Neural cell (in vitro differentiated cells): Measurements from ENCODE around the gene TLL1. TPM values are rescaled to one million over a fixed set of nuclear protein-coding genes. Genes with fewer than 3 reads are reported as not detected.

ENCODE experiments used
- H2AFZ ChIP-seq: fragments of 200-600, 300-800 bp; sonication (generic), shearing (Covaris generic); 2 replicates; pipeline ENCODE4 v1.6.0; 2014; ENCODE audit warnings: low read depth, mild to moderate bottlenecking, antibody characterized with exemption, low read length, moderate library complexity
- H3F3A ChIP-seq: fragments of 200-600 bp; shearing (Covaris generic); 2 replicates; pipeline ENCODE4 v1.6.1; 2016; ENCODE audit warnings: mild to moderate bottlenecking, moderate library complexity, mixed read lengths, antibody characterized with exemption, low read length; ENCODE audit not compliant: insufficient read depth, poor library complexity, severe bottlenecking
- H3K27ac ChIP-seq: fragments of 200-600, 300-800 bp; sonication (generic), shearing (Covaris generic); 2 replicates; pipeline ENCODE4 v1.5.1; 2014; ENCODE audit warnings: mild to moderate bottlenecking, low read length, moderate library complexity
- H3K27me3 ChIP-seq: fragments of 300-800, 200-600 bp; sonication (generic), shearing (Covaris generic); 2 replicates; pipeline ENCODE4 v1.6.0; 2014; ENCODE audit warnings: mild to moderate bottlenecking, low read depth, low read length, moderate library complexity; ENCODE audit not compliant: insufficient read depth
- H3K36me3 ChIP-seq: fragments of 300-800, 200-600 bp; sonication (generic), shearing (Covaris generic); 2 replicates; pipeline ENCODE4 v1.5.1; 2014; ENCODE audit warnings: mild to moderate bottlenecking, antibody characterized with exemption, low read length, moderate library complexity; ENCODE audit not compliant: insufficient read depth
- H3K4me2 ChIP-seq: fragments of 300-800, 200-600 bp; sonication (generic), shearing (Covaris generic); 2 replicates; pipeline ENCODE4 v1.6.0; 2014; ENCODE audit warnings: mild to moderate bottlenecking, low read length
- H3K4me3 ChIP-seq: fragments of 300-800, 200-600 bp; sonication (generic), shearing (Covaris generic); 2 replicates; pipeline ENCODE4 v1.5.1; 2014; ENCODE audit warnings: mild to moderate bottlenecking, low read length, moderate library complexity
- H3K79me2 ChIP-seq: fragments of 200-600 bp; shearing (Covaris generic); replicated peaks from 2 replicates; pipeline ENCODE4 v1.6.0; 2014; ENCODE audit warnings: mild to moderate bottlenecking, low read length, moderate library complexity; ENCODE audit not compliant: insufficient read depth
- H3K9ac ChIP-seq: fragments of 300-800, 200-600 bp; sonication (generic), shearing (Covaris generic); 2 replicates; pipeline ENCODE4 v1.6.1; 2016; ENCODE audit warnings: mild to moderate bottlenecking, low read length, mixed read lengths
- H3K9me2 ChIP-seq: fragments of 200-600 bp; shearing (Covaris generic); 2 replicates; pipeline ENCODE4 v1.6.1; 2016; ENCODE audit warnings: mild to moderate bottlenecking, low read length, mixed read lengths; ENCODE audit not compliant: insufficient read depth
- H3K9me3 ChIP-seq: fragments of 200-600, 300-800 bp; sonication (generic), shearing (Covaris generic); 2 replicates; pipeline ENCODE4 v1.6.1; 2016; ENCODE audit warnings: mild to moderate bottlenecking, mixed run types, low read length, moderate library complexity, mixed read lengths
- H4K20me1 ChIP-seq: fragments of 200-600 bp; shearing (Covaris generic); 2 replicates; pipeline ENCODE4 v1.6.1; 2016; ENCODE audit warnings: mild to moderate bottlenecking, mixed run types; ENCODE audit not compliant: insufficient read depth
- EP300 ChIP-seq: fragments of 450-650 bp; conservative IDR thresholded peaks from 2 replicates; pipeline ENCODE4 v1.6.1; 2014; ENCODE audit warnings: antibody characterized with exemption, mild to moderate bottlenecking, moderate library complexity; ENCODE audit not compliant: poor library complexity, severe bottlenecking
- EZH2 ChIP-seq: fragments of 200-600, 300-800 bp; shearing (Covaris generic), sonication (generic); IDR thresholded peaks from 2 replicates; pipeline ENCODE4 v1.6.1; 2014; ENCODE audit warnings: antibody characterized with exemption, low read length, borderline replicate concordance, mild to moderate bottlenecking; ENCODE audit not compliant: insufficient read depth, poor library complexity, severe bottlenecking
- MXI1 ChIP-seq: fragments of 450-650 bp; conservative IDR thresholded peaks from 2 replicates; pipeline ENCODE4 v1.6.1; 2014; ENCODE audit warnings: antibody characterized with exemption, mild to moderate bottlenecking; ENCODE audit not compliant: poor library complexity, severe bottlenecking
- POLR2AphosphoS5 ChIP-seq: IDR thresholded peaks from 2 replicates; pipeline ENCODE4 v1.6.1; 2012
- RAD21 ChIP-seq: fragments of 450-650 bp; conservative IDR thresholded peaks from 2 replicates; pipeline ENCODE4 v1.6.1; 2014; ENCODE audit warnings: antibody characterized with exemption, mild to moderate bottlenecking, moderate library complexity
- SMC3 ChIP-seq: fragments of 450-650 bp; conservative IDR thresholded peaks from 2 replicates; pipeline ENCODE4 v1.6.1; 2014; ENCODE audit warnings: antibody characterized with exemption, mild to moderate bottlenecking, moderate library complexity; ENCODE audit not compliant: poor library complexity
- TAF1 ChIP-seq: IDR thresholded peaks from 2 replicates; pipeline ENCODE4 v1.6.1; 2012; ENCODE audit warnings: low read depth
- polyA plus RNA-seq: library from polyadenylated mRNA; depleted of rRNA; stranded (reverse); fragments of >200 nt; gene quantifications from 2 replicates; pipeline ENCODE4 v1.2.3, GENCODE V29; 2014
- TF ChIP-seq, protein P1 (sequence below): IDR thresholded peaks from 2 replicates; pipeline ENCODE4 v1.6.1; 2012; ENCODE audit warnings: borderline replicate concordance
- TF ChIP-seq, protein P2 (sequence below): fragments of 450-650 bp; IDR thresholded peaks from 2 replicates; pipeline ENCODE4 v1.5.1; 2014; ENCODE audit warnings: antibody characterized with exemption, mild to moderate bottlenecking, moderate library complexity; ENCODE audit not compliant: poor library complexity, severe bottlenecking

The TLL1 gene
- polyA plus RNA-seq, 1 donor from 2014 or later, result not detected

DNA sequence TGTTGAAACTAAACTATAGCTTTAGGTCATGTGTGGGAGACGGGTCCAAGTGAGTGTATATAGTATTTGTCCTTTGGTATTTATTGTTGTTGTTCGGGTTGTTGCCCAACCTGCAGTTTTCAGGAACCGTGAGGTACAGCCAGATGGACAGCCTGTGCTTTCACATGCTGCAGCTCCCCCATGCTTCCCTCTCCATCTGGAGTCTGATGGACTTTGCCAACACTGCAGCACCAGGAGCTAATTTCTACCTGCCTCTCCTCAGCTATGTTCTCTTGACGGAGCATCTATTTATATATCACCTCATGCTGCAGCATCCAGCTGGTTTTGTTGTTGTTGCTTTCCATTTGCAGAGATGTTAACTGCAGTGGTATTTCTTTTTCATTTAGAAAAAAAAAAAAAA, 80.1 kb downstream of the TLL1 start:
- Histone ChIP-seq H3K79me2 (no peaks in the 10 kb centered on the region), H4K20me1 (no peaks in the 10 kb centered on the region), H3K9ac (no peak overlapping the region)

DNA sequence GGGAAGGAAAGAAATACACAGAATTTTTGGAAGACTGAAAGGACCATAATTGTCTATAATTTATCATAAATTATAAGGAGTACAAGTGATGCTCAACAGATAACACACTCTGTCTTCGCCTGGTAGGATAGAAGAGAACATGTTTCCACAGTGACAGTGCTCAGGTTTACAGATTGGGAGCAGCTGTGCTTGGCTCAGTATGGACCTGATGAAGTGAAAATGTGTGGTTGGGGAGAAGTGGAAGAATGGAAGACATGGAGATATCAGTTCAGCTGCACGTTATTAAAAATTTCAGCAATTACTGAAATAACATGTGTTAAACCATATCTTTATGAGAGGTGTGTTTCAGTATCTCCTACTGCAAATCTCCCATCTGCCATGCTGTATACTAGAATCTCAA, 90.6 kb downstream of the TLL1 start:
- Histone ChIP-seq H3K9me3 (no peaks in the 10 kb centered on the region), H3K4me2 (no peak overlapping the region), H3K27me3 (no peaks in the 10 kb centered on the region), H3K27ac (no peak overlapping the region), H2AFZ (no peak overlapping the region), H3F3A (no peaks in the 10 kb centered on the region), H4K20me1 (no peaks in the 10 kb centered on the region), H3K9ac (no peak overlapping the region), H3K79me2 (no peaks in the 10 kb centered on the region), H3K9me2 (no peaks in the 10 kb centered on the region), H3K36me3 (no peaks in the 10 kb centered on the region), H3K4me3 (no peak overlapping the region)
- no peak for TF ChIP-seq EP300
- TF ChIP-seq, protein P1, sequence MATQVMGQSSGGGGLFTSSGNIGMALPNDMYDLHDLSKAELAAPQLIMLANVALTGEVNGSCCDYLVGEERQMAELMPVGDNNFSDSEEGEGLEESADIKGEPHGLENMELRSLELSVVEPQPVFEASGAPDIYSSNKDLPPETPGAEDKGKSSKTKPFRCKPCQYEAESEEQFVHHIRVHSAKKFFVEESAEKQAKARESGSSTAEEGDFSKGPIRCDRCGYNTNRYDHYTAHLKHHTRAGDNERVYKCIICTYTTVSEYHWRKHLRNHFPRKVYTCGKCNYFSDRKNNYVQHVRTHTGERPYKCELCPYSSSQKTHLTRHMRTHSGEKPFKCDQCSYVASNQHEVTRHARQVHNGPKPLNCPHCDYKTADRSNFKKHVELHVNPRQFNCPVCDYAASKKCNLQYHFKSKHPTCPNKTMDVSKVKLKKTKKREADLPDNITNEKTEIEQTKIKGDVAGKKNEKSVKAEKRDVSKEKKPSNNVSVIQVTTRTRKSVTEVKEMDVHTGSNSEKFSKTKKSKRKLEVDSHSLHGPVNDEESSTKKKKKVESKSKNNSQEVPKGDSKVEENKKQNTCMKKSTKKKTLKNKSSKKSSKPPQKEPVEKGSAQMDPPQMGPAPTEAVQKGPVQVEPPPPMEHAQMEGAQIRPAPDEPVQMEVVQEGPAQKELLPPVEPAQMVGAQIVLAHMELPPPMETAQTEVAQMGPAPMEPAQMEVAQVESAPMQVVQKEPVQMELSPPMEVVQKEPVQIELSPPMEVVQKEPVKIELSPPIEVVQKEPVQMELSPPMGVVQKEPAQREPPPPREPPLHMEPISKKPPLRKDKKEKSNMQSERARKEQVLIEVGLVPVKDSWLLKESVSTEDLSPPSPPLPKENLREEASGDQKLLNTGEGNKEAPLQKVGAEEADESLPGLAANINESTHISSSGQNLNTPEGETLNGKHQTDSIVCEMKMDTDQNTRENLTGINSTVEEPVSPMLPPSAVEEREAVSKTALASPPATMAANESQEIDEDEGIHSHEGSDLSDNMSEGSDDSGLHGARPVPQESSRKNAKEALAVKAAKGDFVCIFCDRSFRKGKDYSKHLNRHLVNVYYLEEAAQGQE, result no peak
- no peak for TF ChIP-seq POLR2AphosphoS5
- no peak for TF ChIP-seq MXI1
- no peak for TF ChIP-seq TAF1
- TF ChIP-seq RAD21, result no peak
- no peak for TF ChIP-seq SMC3
- TF ChIP-seq, protein P2, sequence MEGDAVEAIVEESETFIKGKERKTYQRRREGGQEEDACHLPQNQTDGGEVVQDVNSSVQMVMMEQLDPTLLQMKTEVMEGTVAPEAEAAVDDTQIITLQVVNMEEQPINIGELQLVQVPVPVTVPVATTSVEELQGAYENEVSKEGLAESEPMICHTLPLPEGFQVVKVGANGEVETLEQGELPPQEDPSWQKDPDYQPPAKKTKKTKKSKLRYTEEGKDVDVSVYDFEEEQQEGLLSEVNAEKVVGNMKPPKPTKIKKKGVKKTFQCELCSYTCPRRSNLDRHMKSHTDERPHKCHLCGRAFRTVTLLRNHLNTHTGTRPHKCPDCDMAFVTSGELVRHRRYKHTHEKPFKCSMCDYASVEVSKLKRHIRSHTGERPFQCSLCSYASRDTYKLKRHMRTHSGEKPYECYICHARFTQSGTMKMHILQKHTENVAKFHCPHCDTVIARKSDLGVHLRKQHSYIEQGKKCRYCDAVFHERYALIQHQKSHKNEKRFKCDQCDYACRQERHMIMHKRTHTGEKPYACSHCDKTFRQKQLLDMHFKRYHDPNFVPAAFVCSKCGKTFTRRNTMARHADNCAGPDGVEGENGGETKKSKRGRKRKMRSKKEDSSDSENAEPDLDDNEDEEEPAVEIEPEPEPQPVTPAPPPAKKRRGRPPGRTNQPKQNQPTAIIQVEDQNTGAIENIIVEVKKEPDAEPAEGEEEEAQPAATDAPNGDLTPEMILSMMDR, result no peak
- no peak for TF ChIP-seq EZH2

More for the DNA sequence above, 80.1 kb downstream of the TLL1 start:
- H3K36me3 ChIP-seq, result no peaks in the 10 kb centered on the region
- no peak overlapping the region for H2AFZ ChIP-seq
- H3K9me2 ChIP-seq, result no peaks in the 10 kb centered on the region
- H3K27me3 ChIP-seq, result no peaks in the 10 kb centered on the region
- no peaks in the 10 kb centered on the region for H3F3A ChIP-seq
- H3K9me3 ChIP-seq, result no peaks in the 10 kb centered on the region
- no peak overlapping the region for H3K4me3 ChIP-seq
- no peak overlapping the region for H3K4me2 ChIP-seq
- TF ChIP-seq, protein P2, result no peak
- TF ChIP-seq, protein P1, result no peak
- TF ChIP-seq SMC3, result no peak
- TF ChIP-seq RAD21, result no peak
- TF ChIP-seq TAF1, result no peak
- no peak for TF ChIP-seq MXI1
- peak; percentile 37 for TF ChIP-seq POLR2AphosphoS5
- TF ChIP-seq EZH2, result no peak
- TF ChIP-seq EP300, result no peak
- no peak overlapping the region for H3K27ac ChIP-seq
